ENCODE measurements around the gene COL2A1.

COL2A1 gene

GRCh38 chr12:48026060-48026827, 22.0 kb upstream of the COL2A1 start:
- no peak for DNase-seq (ENCODE audit: low read depth, low spot score)
- H3K9ac ChIP-seq (ENCODE audit: insufficient read length), result no peak overlapping the region

GRCh38 chr12:48025281-48025680, 21.0 kb upstream of the COL2A1 start:
- H3K27ac ChIP-seq, result no peak overlapping the region
- no peak overlapping the region for H3K4me3 ChIP-seq
- H3K9me3 ChIP-seq (ENCODE audit: low read depth, low read length), result no peaks in the 10 kb centered on the region
- no peak overlapping the region for H3K9ac ChIP-seq (ENCODE audit: insufficient read length)
- no peaks in the 10 kb centered on the region for H3K36me3 ChIP-seq (ENCODE audit: insufficient read depth, low read length)
- TF ChIP-seq EZH2 (IDR thresholded peaks at IDR 0.05) (no peak), FOXP2 (optimal IDR thresholded peaks at IDR 0.05; ENCODE audit: control extremely low read depth, extremely low read length, insufficient read depth) (no peak), POLR2AphosphoS5 (IDR thresholded peaks at IDR 0.05; ENCODE audit: borderline replicate concordance, low read depth, low read length) (no peak)
- DNase-seq (ENCODE audit: low read depth, low spot score), result no peak

More at GRCh38 chr12:48026060-48026827, 22.0 kb upstream of the COL2A1 start:
- TF ChIP-seq EZH2 (IDR thresholded peaks at IDR 0.05) (no peak), POLR2AphosphoS5 (IDR thresholded peaks at IDR 0.05; ENCODE audit: borderline replicate concordance, low read depth, low read length) (no peak), FOXP2 (optimal IDR thresholded peaks at IDR 0.05; ENCODE audit: control extremely low read depth, extremely low read length, insufficient read depth) (no peak)
- Histone ChIP-seq H3K9me3 (ENCODE audit: low read depth, low read length) (no peaks in the 10 kb centered on the region), H3K4me3 (no peak overlapping the region), H3K36me3 (ENCODE audit: insufficient read depth, low read length) (no peaks in the 10 kb centered on the region), H3K27ac (no peak overlapping the region)

GRCh38 chr12:48024735-48025134, 20.5 kb upstream of the COL2A1 start:
- no peak overlapping the region for H3K4me3 ChIP-seq
- no peak overlapping the region for H3K27ac ChIP-seq
- DNase-seq (ENCODE audit: low read depth, low spot score), result no peak
- TF ChIP-seq EZH2 (IDR thresholded peaks at IDR 0.05), result no peak
- no peaks in the 10 kb centered on the region for H3K36me3 ChIP-seq (ENCODE audit: insufficient read depth, low read length)
- no peaks in the 10 kb centered on the region for H3K9me3 ChIP-seq (ENCODE audit: low read depth, low read length)
- H3K9ac ChIP-seq (ENCODE audit: insufficient read length), result no peak overlapping the region

GRCh38 chr12:48023386-48023785, 19.1 kb upstream of the COL2A1 start:
- DNase-seq (ENCODE audit: low read depth, low spot score), result no peak
- Histone ChIP-seq H3K4me3 (no peak overlapping the region), H3K27ac (no peak overlapping the region), H3K9me3 (ENCODE audit: low read depth, low read length) (no peaks in the 10 kb centered on the region), H3K9ac (ENCODE audit: insufficient read length) (no peak overlapping the region), H3K36me3 (ENCODE audit: insufficient read depth, low read length) (no peaks in the 10 kb centered on the region)
- TF ChIP-seq FOXP2 (optimal IDR thresholded peaks at IDR 0.05; ENCODE audit: control extremely low read depth, extremely low read length, insufficient read depth), result no peak
- TF ChIP-seq POLR2AphosphoS5 (IDR thresholded peaks at IDR 0.05; ENCODE audit: borderline replicate concordance, low read depth, low read length), result no peak
- TF ChIP-seq EZH2 (IDR thresholded peaks at IDR 0.05), result no peak

- no peak for DNase-seq (ENCODE audit: low read depth, low spot score)
- no peaks in the 10 kb centered on the region for H3K36me3 ChIP-seq (ENCODE audit: insufficient read depth, low read length)
- TF ChIP-seq EZH2 (IDR thresholded peaks at IDR 0.05) (no peak), POLR2AphosphoS5 (IDR thresholded peaks at IDR 0.05; ENCODE audit: borderline replicate concordance, low read depth, low read length) (no peak), FOXP2 (optimal IDR thresholded peaks at IDR 0.05; ENCODE audit: control extremely low read depth, extremely low read length, insufficient read depth) (no peak)
- H3K4me3 ChIP-seq, result no peak overlapping the region
- no peaks in the 10 kb centered on the region for H3K9me3 ChIP-seq (ENCODE audit: low read depth, low read length)
- H3K9ac ChIP-seq (ENCODE audit: insufficient read length), result no peak overlapping the region
- no peak overlapping the region for H3K27ac ChIP-seq
Measured at GRCh38 chr12:48022676-48023385, 18.6 kb upstream of the COL2A1 start.

GRCh38 chr12:48022180-48022521, 17.9 kb upstream of the COL2A1 start:
- H3K4me3 ChIP-seq, result no peak overlapping the region
- no peaks in the 10 kb centered on the region for H3K9me3 ChIP-seq (ENCODE audit: low read depth, low read length)
- H3K9ac ChIP-seq (ENCODE audit: insufficient read length), result no peak overlapping the region
- H3K36me3 ChIP-seq (ENCODE audit: insufficient read depth, low read length), result no peaks in the 10 kb centered on the region
- H3K27ac ChIP-seq, result no peak overlapping the region
- DNase-seq (ENCODE audit: low read depth, low spot score), result no peak
- no peak for TF ChIP-seq FOXP2 (optimal IDR thresholded peaks at IDR 0.05; ENCODE audit: control extremely low read depth, extremely low read length, insufficient read depth)
- no peak for TF ChIP-seq EZH2 (IDR thresholded peaks at IDR 0.05)
- no peak for TF ChIP-seq POLR2AphosphoS5 (IDR thresholded peaks at IDR 0.05; ENCODE audit: borderline replicate concordance, low read depth, low read length)

GRCh38 chr12:48021485-48022179, 17.4 kb upstream of the COL2A1 start:
- no peak for TF ChIP-seq POLR2AphosphoS5 (IDR thresholded peaks at IDR 0.05; ENCODE audit: borderline replicate concordance, low read depth, low read length)
- no peak for DNase-seq (ENCODE audit: low read depth, low spot score)
- Histone ChIP-seq H3K4me3 (no peak overlapping the region), H3K9ac (ENCODE audit: insufficient read length) (no peak overlapping the region), H3K9me3 (ENCODE audit: low read depth, low read length) (no peaks in the 10 kb centered on the region), H3K36me3 (ENCODE audit: insufficient read depth, low read length) (no peaks in the 10 kb centered on the region), H3K27ac (no peak overlapping the region)

- no peak for DNase-seq (ENCODE audit: low read depth, low spot score)
- no peaks in the 10 kb centered on the region for H3K36me3 ChIP-seq (ENCODE audit: insufficient read depth, low read length)
- H3K9me3 ChIP-seq (ENCODE audit: low read depth, low read length), result no peaks in the 10 kb centered on the region
- no peak overlapping the region for H3K9ac ChIP-seq (ENCODE audit: insufficient read length)
- no peak overlapping the region for H3K4me3 ChIP-seq
- TF ChIP-seq FOXP2 (optimal IDR thresholded peaks at IDR 0.05; ENCODE audit: control extremely low read depth, extremely low read length, insufficient read depth), result no peak
- no peak for TF ChIP-seq EZH2 (IDR thresholded peaks at IDR 0.05)
- no peak for TF ChIP-seq POLR2AphosphoS5 (IDR thresholded peaks at IDR 0.05; ENCODE audit: borderline replicate concordance, low read depth, low read length)
- H3K27ac ChIP-seq, result no peak overlapping the region
Measured at GRCh38 chr12:48019639-48020265, 15.5 kb upstream of the COL2A1 start.

Data from SK-N-MC (cell line).